GM12891 (cell line): ENCODE data around the gene SLC8A3.

ENCODE experiments used
- POLR2A ChIP-seq: IDR thresholded peaks from 2 replicates; pipeline ENCODE4 v1.6.1; 2011; ENCODE audit warnings: low read depth, low read length, control low read depth
- POLR2AphosphoS5 ChIP-seq: IDR thresholded peaks from 2 replicates; pipeline ENCODE4 v1.6.1; 2011; ENCODE audit warnings: low read depth, low read length, control low read depth
- TAF1 ChIP-seq: IDR thresholded peaks from 2 replicates; pipeline ENCODE4 v1.6.1; 2011; ENCODE audit warnings: low read depth, low read length, control low read depth

- TF ChIP-seq POLR2AphosphoS5: no peak
- TF ChIP-seq POLR2A: no peak
- no peak for TF ChIP-seq TAF1
Observed at GRCh38 chr14:70123796-70124195, 65.0 kb downstream of the SLC8A3 start.
